GM19438 (cell line): ENCODE data around the gene EIF4G3.
"Not testable (repeated sequence)": the region's sequence is repeated elsewhere in the genome, so short reads cannot be mapped to it uniquely, and the experiment has no call there.

ENCODE experiments used
- ATAC-seq: cut with Tn5 transposase; IDR thresholded peaks from one replicate; pipeline ENCODE4 v1.9.1; 2021; ENCODE audit warnings: low read depth; ENCODE audit not compliant: unreplicated experiment

EIF4G3 gene

GRCh38 chr1:20962576-20963258 is 214.0 kb downstream of the EIF4G3 start:
- ATAC-seq, result no peak

GRCh38 chr1:20958430-20958829 is 218.3 kb downstream of the EIF4G3 start:
- ATAC-seq, result no peak

GRCh38 chr1:20956272-20956671 is 220.4 kb downstream of the EIF4G3 start:
- no peak for ATAC-seq

GRCh38 chr1:20950679-20951078 is 226.0 kb downstream of the EIF4G3 start:
- ATAC-seq, result no peak

GRCh38 chr1:20949871-20950590 is 226.7 kb downstream of the EIF4G3 start:
- ATAC-seq, result no peak

GRCh38 chr1:20948101-20948500 is 228.6 kb downstream of the EIF4G3 start:
- no peak for ATAC-seq

GRCh38 chr1:20947409-20947808 is 229.3 kb downstream of the EIF4G3 start:
- ATAC-seq, result no peak

GRCh38 chr1:20936621-20937020 is 240.1 kb downstream of the EIF4G3 start:
- ATAC-seq, result no peak

- no peak for ATAC-seq
Observed at GRCh38 chr1:20936216-20936615, 240.5 kb downstream of the EIF4G3 start.

- no peak for ATAC-seq
Observed at GRCh38 chr1:20935717-20936116, 241.0 kb downstream of the EIF4G3 start.

- ATAC-seq, result no peak
Observed at GRCh38 chr1:20932437-20932977, 244.2 kb downstream of the EIF4G3 start.

- ATAC-seq, result no peak
Observed at GRCh38 chr1:20931930-20932436, 244.7 kb downstream of the EIF4G3 start.

- ATAC-seq, result no peak
Observed at GRCh38 chr1:20930427-20930826, 246.3 kb downstream of the EIF4G3 start.

GRCh38 chr1:20928146-20928545 is 248.6 kb downstream of the EIF4G3 start:
- ATAC-seq, result no peak

GRCh38 chr1:20921285-20921684 is 255.4 kb downstream of the EIF4G3 start:
- ATAC-seq, result no peak

GRCh38 chr1:20913242-20913641 is 263.5 kb downstream of the EIF4G3 start:
- no peak for ATAC-seq

GRCh38 chr1:20907526-20907925 is 269.2 kb downstream of the EIF4G3 start:
- ATAC-seq, result not testable (repeated sequence)

GRCh38 chr1:20903437-20903836 is 273.3 kb downstream of the EIF4G3 start:
- ATAC-seq, result no peak

- no peak for ATAC-seq
Observed at GRCh38 chr1:20900056-20900455, 276.6 kb downstream of the EIF4G3 start.

- no peak for ATAC-seq
Observed at GRCh38 chr1:20899154-20899972, 277.3 kb downstream of the EIF4G3 start.

- no peak for ATAC-seq
Observed at GRCh38 chr1:20896826-20897225, 279.9 kb downstream of the EIF4G3 start.
